Adrenal gland (tissue), 12 donors: Measurements from ENCODE around the gene METTL15. TPM values are rescaled to one million over a fixed set of nuclear protein-coding genes. Genes with fewer than 3 reads are reported as not detected.
"Not testable (repeated sequence)": the region's sequence is repeated elsewhere in the genome, so short reads cannot be mapped to it uniquely, and the experiment has no call there.

Source experiments
- DNase-seq, 7 donors: peaks; one replicate each; pipeline ENCODE4 v3.0.0-alpha.2; 2019 to 2020
- H3K27ac ChIP-seq, 5 donors: fragments of 200-600 bp; sonication (generic) in 4 of 5; 1 replicate in 3 of 5; 2 replicates in 2 of 5; pipeline versions ENCODE4 v1.5.1 to v1.8.0; 2016 to 2020; ENCODE audit warnings: mild to moderate bottlenecking in 1 of 5
- H3K27me3 ChIP-seq: fragments of 200-600 bp; 2 replicates; pipeline ENCODE4 v1.8.0; 2021
- H3K36me3 ChIP-seq, 2 donors: fragments of 200-600 bp; replicated peaks in 1 of 2; 1 replicate in 1 of 2; 2 replicates in 1 of 2; pipeline versions ENCODE4 v1.5.1 to v1.8.0; 2018 to 2022
- H3K4me1 ChIP-seq, 2 donors: fragments of 200-600 bp; replicated peaks in 1 of 2; 1 replicate in 1 of 2; 2 replicates in 1 of 2; pipeline versions ENCODE4 v1.5.1 to v1.8.0; 2018 to 2021
- H3K4me3 ChIP-seq, 4 donors: fragments of 200-600 bp; sonication (generic) in 3 of 4; one replicate each; pipeline ENCODE4 v1.5.1; 2016 to 2018
- H3K9me3 ChIP-seq, 3 donors: fragments of 200-600 bp; sonication (generic) in 1 of 3; replicated peaks in 1 of 3; 1 replicate in 2 of 3; 2 replicates in 1 of 3; pipeline versions ENCODE4 v1.5.1 to v1.8.0; 2016 to 2021
- CTCF ChIP-seq, 6 experiments: fragments of 450-650 bp in 4 of 6; fragments of 200-600 bp in 2 of 6; sonication (generic) in 1 of 6; IDR thresholded peaks; 1 replicate in 5 of 6; 2 replicates in 1 of 6; pipeline versions ENCODE4 v1.5.1 to v1.8.0; 2016 to 2021; ENCODE audit warnings: antibody characterized with exemption in 6 of 6, mild to moderate bottlenecking in 2 of 6, moderate library complexity in 1 of 6
- POLR2A ChIP-seq, 2 donors: fragments of 450-650 bp; IDR thresholded peaks; one replicate each; pipeline ENCODE4 v1.6.1; 2017; ENCODE audit warnings: antibody characterized with exemption in 2 of 2, mild to moderate bottlenecking in 2 of 2, moderate library complexity in 1 of 2
- WGBS, 4 donors: extraction: QIAGEN DNeasy Blood & Tissue Kit in 2 of 4; methylation state at CpG; one replicate each; pipeline versions ENCODE4 v1.1.5 to v1.1.7; 2013 to 2017; 5-methylcytosine and 5-hydroxymethylcytosine counted together
- intact Hi-C, 2 donors: fragments of 100-400 bp; cut with DNase I; formaldehyde crosslinking; loops; one replicate each; pipeline versions ENCODE4 v1.14.1 to v1.15.0; 2022 to 2023
- polyA plus RNA-seq, 3 donors: library from polyadenylated mRNA; stranded (reverse); fragments of 200-250 nt in 2 of 3; fragments of 350-450 nt in 1 of 3; fragmentation: Illumina TruSeq in 1 of 3; extraction: RNeasy Lipid Tissue Mini Kit (QIAGEN cat#74804) in 1 of 3; gene quantifications; one replicate each; pipeline ENCODE4 v1.2.3, GENCODE V29; 2013 to 2014
- total RNA-seq, 9 donors: library from RNA; depleted of rRNA in 4 of 9; stranded (reverse); fragments of >200 nt in 4 of 9; fragments of 120-200 nt in 1 of 9; fragmentation: NEBNext Ultra II Directional in 1 of 9; extraction: Animal tissue kit (Norgen Biotek cat#: 25700) in 1 of 9; gene quantifications; one replicate each; pipeline versions ENCODE4 v1.1.0 to v1.2.4, GENCODE V29; 2013 to 2023
- donor health status: healthy with polysubstance abuse.
- donor health status: Bipolar disorder and iron deficiency.
- donor health status: DM: yes; HTN: yes; CAD: no.
- donor health status: DM: no; HTN: no; CAD: no.
- donor health status: DM: no; HTN: no; CAD: no.
- donor health status: DM: yes; HTN: yes; CAD: no.

Gene METTL15
- total and polyA plus RNA-seq, 12 donors, result 7.4 to 45.5 (median 17.3) TPM

- WGBS, 4 donors, result 94 to 99% (median 97%) methylated on average over 4 of the region's 4 CpGs
- peaks cover 0 to 6% of the 10 kb centered on the region in 2 donors for H3K4me1 ChIP-seq
- DNase-seq, result no peak
- no peaks in the 10 kb centered on the region for H3K36me3 ChIP-seq
- no peak for TF ChIP-seq CTCF (IDR thresholded peaks at IDR 0.05)
- TF ChIP-seq POLR2A (IDR thresholded peaks at IDR 0.05), result no peak
- H3K27ac ChIP-seq, result no peak overlapping the region
- H3K4me3 ChIP-seq, result no peak overlapping the region
- H3K9me3 ChIP-seq, result no peaks in the 10 kb centered on the region
- intact Hi-C loops, result no loop called here
- H3K27me3 ChIP-seq, result no peaks in the 10 kb centered on the region
These were observed 9.5 kb downstream of the METTL15 start for GRCh38 chr11:28117712-28118111.

GRCh38 chr11:28123151-28123581, 15.0 kb downstream of the METTL15 start:
- no peaks in the 10 kb centered on the region for H3K9me3 ChIP-seq
- H3K4me1 ChIP-seq, result peaks cover 0 to 12% of the 10 kb centered on the region in 2 donors
- no peak for DNase-seq
- no peaks in the 10 kb centered on the region for H3K27me3 ChIP-seq
- no peak overlapping the region for H3K4me3 ChIP-seq
- 63 to 71% (median 68%) methylated on average over 3 of the region's 3 CpGs for WGBS, 4 donors
- intact Hi-C loops, result no loop called here
- no peaks in the 10 kb centered on the region for H3K36me3 ChIP-seq
- TF ChIP-seq CTCF (IDR thresholded peaks at IDR 0.05) (no peak), POLR2A (IDR thresholded peaks at IDR 0.05) (no peak)
- H3K27ac ChIP-seq, result no peak overlapping the region

GRCh38 chr11:28132548-28132947, 24.4 kb downstream of the METTL15 start:
- 54 to 98% (median 94%) methylated on average over 1 of the region's 1 CpG for WGBS, 4 donors
- H3K36me3 ChIP-seq, result no peaks in the 10 kb centered on the region
- TF ChIP-seq CTCF (IDR thresholded peaks at IDR 0.05), result no peak
- TF ChIP-seq POLR2A (IDR thresholded peaks at IDR 0.05), result no peak
- intact Hi-C loops, result no loop called here
- DNase-seq, result no peak
- no peaks in the 10 kb centered on the region for H3K4me1 ChIP-seq
- H3K9me3 ChIP-seq, result no peaks in the 10 kb centered on the region
- H3K27me3 ChIP-seq, result no peaks in the 10 kb centered on the region
- no peak overlapping the region for H3K4me3 ChIP-seq
- no peak overlapping the region for H3K27ac ChIP-seq

- H3K4me1 ChIP-seq, result no peaks in the 10 kb centered on the region
- H3K27ac ChIP-seq, result no peak overlapping the region
- intact Hi-C loops, result no loop called here
- no peaks in the 10 kb centered on the region for H3K27me3 ChIP-seq
- no peaks in the 10 kb centered on the region for H3K36me3 ChIP-seq
- TF ChIP-seq CTCF (IDR thresholded peaks at IDR 0.05), result no peak
- no peak for TF ChIP-seq POLR2A (IDR thresholded peaks at IDR 0.05)
- H3K9me3 ChIP-seq, result no peaks in the 10 kb centered on the region
- WGBS, 4 donors, result 96 to 99% (median 97%) methylated on average over 3 of the region's 3 CpGs
- no peak for DNase-seq
- no peak overlapping the region for H3K4me3 ChIP-seq
These were observed 25.0 kb downstream of the METTL15 start for GRCh38 chr11:28133146-28133545.

GRCh38 chr11:28136157-28136556, 28.0 kb downstream of the METTL15 start:
- H3K4me3 ChIP-seq, DNase-seq, intact Hi-C loops, H3K27me3 ChIP-seq, H3K36me3 ChIP-seq, H3K27ac ChIP-seq, H3K4me1 ChIP-seq, H3K9me3 ChIP-seq: not testable (repeated sequence)
- 92 to 98% (median 96%) methylated on average over 4 of the region's 4 CpGs for WGBS, 4 donors
